ENCODE data around the gene KCNMA1.

Gene KCNMA1

DNA sequence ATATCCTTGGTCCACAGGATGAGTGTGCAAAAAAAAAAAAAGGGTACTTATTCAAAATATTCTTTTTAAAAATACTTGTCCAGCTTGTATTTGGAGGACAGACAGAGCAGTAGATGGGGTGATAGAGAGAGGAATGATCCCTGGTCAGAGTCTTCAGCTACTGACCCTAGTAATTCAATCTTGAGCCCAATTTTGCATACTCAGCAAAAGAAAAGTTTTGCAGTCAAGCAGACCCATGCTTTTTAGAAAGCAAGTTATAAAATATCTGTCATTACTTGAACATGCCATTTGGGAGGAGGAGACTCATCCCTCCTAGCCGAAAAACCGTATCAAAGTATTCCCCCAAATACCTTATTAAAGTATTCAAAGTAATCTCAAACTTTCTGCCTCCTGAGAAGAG, 585.0 kb downstream of the KCNMA1 start:
- no peak for DNase-seq

DNA sequence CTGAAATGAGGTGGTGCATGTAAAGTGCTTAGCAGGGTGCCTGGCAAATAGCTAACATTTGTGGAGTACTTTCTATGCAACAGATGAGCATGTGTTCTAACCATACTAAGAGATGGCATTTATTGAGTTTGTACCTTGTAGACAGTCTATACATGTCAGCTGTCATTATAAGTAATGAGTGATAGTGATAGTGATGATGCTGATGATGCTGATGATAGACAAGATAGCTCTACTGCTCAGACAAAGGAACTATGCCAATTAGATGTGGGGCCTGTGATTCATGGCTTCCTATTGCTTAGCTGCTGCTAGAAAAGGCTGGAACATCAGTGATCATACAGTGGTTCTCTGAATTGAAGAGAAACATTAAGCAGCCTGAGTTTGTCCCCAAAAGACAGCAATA, 585.8 kb downstream of the KCNMA1 start:
- DNase-seq, result no peak

DNA sequence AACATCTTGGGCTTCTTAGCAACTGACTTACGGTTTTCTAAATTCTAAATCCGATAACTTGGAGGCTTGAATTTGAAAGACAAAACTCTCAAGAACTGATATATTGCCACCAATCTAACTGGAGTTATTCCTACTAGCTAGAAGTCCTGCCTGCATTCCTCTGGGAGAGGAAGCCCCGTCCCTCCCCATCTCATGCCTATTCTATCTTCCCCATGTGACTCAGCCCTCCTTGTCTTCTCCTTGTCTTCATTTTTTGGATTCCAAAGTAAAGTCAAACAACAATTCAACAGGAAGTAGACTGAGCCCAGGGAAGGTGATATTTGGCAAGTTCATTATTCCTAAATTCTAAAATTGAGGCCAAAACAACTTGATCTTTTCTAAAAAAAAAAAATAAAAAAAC, 587.7 kb downstream of the KCNMA1 start:
- no peak for DNase-seq

DNA sequence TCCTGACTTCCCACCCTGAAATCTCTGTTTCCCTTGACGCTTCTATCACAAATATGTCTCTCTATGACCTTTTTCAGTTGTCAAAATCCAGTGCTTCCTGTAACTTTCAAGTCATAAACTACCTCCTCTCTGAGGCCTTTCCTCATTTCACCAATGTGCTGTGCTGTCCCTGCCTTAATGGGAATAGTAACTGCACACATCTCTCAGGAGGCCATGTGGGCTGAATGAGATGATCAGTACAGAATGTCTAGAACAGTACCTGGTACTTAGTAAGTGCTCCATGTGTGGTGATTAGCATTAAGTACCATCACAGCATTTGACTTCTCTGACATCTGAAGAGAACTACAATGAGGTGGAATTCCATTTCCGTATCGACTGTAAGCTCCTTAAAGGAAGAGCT, 588.5 kb downstream of the KCNMA1 start:
- DNase-seq, result no peak

DNA sequence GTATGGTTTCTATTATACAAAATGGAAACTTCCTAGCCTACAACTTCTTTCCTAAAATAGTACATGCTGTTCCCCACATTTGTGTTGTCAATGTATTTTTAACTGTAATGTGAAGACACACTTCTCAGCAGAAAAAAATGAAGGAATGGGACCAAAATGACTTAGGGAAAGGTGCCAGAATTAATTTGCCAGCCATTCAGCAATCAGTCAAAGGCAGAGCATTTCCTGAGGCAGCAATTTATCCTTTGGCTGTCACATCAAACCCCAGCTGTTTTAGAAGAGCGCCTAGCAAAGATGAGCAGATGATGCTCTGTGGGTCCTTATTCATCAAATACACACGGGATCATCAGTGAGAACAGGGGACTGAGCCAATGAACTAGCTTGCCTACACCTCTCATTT, 592.5 kb downstream of the KCNMA1 start:
- no peak for DNase-seq

DNA sequence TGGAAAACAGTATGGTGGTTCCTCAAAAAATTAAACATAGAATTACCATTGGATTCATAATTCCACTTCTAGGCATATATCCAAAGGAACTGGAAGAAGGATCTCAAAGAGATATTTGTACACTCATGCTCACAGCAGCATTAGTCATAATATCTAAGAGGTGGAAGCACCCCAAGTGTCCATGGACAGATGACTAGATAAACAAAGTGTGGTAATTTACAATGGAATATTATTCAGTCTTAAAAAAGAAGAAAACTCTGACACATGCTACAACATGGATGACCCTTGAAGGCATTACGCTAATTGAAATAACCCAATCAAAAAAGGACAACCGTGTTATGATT, 594.2 kb downstream of the KCNMA1 start:
- DNase-seq, result no peak

DNA sequence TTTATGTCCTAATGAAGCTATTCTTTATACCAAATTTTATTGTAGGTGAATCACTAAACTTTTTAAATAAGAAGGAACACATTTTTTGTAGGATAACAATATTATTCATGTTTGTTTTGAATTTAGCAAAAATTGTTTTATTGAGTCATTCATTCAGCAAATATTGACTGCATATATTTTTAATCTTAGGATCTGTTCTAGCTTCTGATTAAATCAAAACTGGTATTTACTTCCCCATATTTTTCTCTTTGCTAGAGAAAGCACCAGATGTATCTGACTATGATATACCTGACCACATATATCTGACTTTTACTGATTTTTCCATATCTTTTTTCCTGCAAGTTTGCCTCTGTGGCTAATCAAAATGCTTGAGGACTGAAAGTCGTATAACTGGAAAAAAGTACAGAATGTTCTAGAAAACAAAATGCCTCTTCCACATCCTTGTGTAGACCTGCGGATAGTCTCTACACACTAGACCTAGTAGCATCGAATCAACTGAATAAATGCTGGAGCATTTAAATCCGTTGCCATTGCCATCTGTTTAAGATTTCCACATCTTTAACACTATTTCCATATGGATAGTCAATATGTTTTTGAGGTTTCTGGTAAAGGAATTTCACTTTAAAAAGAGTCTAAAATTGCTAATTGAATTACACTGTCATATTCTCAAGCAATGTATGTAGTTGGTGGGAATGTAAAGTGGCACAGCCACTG, 594.7 kb downstream of the KCNMA1 start:
- no peak for DNase-seq

DNA sequence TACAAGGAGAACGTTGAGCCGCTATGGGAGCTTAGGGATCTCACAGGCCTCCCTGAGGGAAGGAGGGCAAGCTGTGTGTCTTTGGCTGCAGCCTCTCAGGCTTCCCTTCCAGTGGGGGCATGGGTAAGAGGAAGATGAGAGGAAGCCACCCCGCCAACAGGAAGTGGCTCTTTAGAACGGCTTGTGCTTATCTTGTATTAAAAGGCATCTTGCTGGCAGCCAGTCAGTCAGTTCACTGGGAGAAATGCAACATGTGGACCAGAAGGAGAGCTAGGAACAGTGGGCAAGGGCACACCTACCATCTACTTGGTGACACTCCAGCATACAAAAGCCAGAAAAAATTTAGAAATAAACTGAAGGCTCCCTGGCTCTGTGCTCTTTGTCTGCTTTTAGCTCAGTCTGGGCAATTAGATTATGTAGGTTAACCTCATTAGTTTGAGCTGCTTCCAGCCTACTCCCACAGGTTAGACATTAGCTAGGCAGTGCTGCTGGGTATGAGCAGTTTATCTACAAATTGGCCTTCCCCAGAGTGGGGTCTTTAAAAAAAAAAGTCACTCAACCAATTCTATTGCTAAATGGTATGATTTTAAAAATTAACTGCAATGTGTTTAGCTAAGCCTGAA, 595.9 kb downstream of the KCNMA1 start:
- no peak for DNase-seq

DNA sequence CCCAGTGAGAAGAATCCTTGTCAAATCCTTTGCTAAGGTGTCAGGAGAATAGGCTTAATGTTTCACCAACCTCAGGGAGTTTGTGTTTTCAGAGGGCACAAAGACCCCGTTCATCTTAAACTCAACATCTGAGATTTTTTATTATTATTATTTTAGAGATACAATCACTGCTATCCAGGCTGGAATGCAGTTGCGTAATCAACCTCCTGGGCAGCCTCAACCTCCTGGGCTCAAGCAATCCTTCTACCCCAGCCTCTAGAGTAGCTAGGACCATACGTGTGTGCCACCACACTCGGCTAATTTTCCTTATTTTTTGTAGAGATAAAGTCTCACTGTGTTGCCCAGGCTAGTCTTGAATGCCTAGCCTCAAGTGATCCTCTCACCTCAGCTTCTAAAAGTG, 599.2 kb downstream of the KCNMA1 start:
- DNase-seq, result no peak

DNA sequence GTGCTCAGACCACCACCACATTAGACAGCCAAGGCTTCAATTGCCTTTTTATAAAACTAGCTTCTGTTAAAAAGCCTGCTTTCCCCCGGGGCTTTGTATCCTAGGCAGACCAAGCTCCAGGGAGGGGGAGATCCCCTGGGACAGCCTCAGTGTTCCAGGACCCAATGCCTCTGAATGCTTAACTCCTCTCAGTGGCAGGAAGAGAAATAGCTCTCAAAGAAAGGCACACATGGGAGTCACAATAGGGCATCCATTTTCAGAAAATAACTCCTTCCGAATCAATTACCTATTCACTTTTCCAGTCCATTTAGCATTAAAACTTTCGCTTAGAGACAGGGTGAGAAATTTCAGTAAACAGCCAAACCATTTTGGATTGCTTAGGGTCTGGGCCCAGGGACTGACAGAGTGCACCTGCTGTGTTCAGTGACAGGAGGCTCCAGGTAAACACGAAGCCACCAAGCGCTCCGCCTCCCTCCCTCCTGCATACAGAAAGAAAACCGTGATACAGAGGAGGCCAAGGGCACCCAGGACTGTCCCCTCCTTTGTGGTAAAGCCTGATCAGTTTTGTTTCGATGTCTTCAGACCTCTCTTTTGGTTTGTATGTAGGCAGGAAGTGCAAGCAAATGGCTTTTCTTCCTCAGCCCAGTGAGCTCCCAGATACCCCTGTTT, 599.7 kb downstream of the KCNMA1 start:
- DNase-seq, result no peak

DNA sequence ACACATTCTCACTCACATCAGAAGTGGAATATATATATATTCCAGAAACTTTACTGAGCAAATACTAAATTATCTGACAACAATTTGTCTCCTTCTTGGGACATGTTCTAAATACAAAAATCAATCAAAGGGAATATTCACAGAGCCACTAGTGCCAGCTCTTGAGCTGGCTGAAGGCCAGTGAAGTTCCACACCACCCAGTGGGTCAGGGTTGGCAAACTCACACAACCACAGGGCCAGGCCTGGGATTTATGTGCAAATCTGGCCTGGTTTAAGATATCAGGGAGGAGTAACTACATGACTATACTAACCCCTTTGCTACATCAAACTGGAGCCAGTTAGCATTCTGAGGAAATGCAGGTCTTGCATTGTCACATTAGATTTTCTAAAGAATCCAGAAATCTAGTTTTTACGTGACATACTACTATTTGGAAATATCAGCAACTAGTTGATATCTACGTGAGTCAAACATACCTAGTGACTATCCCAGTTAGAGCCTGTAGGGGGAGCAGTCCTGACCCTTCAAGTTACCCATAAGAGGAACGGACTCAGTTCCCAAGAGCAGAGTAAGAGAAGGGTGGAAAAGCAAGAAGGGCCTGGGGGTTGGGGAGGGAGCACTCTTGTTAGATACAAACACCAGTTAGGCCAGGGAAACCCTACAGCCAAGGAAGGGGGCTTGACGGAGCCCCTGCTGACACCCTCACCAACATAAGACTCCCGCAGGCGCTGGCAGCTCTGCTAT, 600.4 kb downstream of the KCNMA1 start:
- no peak for DNase-seq

DNA sequence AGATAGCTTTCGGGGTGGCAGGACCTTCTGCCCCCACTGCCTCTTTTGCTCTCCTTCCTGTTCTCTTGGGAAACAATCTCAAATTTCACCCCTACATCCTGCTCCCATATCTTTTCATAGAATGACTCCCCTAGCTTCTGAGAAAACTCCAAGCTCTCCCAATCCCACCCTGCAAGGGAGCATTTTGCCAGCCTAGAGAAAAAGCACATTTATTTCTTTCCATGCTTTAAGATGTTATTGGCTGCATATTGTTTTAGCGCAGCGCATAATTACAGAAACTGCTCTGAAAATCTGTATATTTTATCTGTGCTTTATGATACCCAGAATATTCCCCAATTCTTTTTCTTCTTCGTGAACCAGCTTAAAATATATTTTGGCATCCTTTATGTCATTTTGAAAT, 601.3 kb downstream of the KCNMA1 start:
- no peak for DNase-seq

DNA sequence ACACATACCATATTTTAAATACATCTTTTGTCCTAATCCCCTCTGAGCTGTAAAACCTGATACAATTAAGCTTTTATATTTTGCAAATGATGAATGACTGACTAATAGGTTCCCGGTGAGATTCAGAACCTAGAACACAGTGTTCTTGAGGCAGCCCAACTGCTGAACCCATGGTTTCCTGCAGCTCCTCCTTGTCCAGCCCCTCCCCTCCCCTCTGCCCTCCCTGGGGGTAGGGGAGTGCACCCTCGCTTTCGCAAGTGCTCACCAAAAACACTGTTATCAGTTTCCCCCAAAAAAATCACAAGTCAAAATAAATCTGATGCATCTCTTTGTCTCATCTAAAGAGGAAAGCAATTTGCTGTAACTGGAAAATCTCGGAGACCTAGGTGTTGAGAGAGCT, 602.8 kb downstream of the KCNMA1 start:
- no peak for DNase-seq

DNA sequence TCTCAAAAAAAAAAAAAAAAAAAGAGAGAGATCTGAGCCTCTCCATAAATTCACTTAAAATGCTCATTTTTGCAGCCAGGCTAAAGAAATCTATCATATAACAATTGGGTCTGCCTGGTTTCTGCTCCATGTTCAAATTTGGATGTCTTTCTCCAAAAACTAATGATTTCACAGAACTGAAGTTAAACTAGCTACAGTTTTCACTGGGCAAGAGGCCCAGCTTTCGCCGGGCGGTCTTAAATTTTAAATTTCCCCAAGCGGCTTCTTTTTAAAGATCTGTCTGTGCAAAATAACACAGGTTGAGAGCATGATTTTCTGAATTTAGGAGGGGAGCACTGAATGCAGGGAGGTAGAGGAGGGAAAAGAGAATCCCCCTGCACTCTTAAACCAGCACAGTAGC, 603.4 kb downstream of the KCNMA1 start:
- no peak for DNase-seq

DNA sequence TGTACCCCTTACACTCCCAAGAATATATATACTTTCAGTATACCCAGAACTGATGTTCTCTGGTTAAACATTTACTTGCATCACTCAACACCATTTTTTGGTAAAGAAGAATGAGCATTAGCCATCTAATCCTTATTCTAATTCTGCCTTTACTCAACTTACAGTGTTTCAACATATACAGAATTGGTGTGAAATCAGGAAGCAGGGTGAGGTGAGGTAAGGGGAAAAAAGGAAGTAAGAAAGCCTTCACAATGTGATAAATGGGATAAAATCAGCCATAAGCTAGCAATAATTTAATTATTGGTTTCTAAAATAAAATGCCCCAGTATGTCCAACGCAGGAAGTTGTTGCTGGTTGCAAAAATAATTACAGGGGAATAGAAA, 605.4 kb downstream of the KCNMA1 start:
- DNase-seq, result no peak

DNA sequence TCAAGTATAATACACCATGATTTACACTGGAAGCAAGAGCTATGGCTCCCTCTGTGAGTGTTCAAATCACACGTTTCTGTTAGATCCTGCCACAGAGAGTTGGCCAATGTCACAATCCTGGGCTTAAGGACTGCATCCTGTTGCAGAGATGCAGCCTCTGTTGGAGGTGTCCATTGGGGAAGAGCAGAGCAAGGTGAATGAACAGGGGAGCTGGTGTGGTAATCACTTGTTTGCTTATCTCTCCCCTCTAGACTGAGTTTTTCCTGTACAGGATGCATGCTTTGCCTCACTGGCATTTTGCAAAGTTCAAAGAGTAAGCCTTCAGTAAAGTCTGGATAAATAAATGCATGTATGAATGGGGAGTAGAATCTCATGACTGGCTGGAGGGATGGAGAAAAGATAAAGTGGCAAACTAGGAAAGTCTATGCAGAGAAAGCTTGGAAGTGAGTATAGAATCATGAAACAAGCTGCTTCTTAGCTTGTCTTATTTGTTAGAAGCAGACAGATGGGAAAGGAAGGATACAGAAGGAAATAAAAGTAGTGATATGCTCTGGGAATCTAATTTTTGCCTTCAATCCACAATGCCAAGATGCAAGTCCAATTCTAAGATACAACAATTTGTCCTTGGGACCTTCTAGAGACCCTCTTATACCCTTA, 605.9 kb downstream of the KCNMA1 start:
- no peak for DNase-seq

DNA sequence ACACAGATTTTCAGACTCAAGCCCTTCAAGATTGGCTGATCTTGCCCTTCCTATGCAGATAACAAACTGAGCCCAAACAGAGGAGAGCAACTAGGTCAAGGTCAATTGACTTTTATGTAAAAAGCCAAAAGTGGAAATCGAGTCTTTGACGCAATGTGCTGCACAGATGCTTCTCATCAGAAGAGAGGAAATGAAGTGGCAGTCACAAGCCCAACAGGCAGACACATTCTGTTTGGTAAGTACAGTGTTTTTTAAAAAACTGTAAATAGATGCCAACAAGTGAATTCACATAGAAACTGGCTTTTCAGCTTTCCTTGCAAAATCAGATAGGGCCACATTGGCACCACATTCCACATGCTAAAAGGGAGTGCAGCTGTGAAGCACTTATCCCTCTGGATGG, 606.6 kb downstream of the KCNMA1 start:
- DNase-seq, result no peak

DNA sequence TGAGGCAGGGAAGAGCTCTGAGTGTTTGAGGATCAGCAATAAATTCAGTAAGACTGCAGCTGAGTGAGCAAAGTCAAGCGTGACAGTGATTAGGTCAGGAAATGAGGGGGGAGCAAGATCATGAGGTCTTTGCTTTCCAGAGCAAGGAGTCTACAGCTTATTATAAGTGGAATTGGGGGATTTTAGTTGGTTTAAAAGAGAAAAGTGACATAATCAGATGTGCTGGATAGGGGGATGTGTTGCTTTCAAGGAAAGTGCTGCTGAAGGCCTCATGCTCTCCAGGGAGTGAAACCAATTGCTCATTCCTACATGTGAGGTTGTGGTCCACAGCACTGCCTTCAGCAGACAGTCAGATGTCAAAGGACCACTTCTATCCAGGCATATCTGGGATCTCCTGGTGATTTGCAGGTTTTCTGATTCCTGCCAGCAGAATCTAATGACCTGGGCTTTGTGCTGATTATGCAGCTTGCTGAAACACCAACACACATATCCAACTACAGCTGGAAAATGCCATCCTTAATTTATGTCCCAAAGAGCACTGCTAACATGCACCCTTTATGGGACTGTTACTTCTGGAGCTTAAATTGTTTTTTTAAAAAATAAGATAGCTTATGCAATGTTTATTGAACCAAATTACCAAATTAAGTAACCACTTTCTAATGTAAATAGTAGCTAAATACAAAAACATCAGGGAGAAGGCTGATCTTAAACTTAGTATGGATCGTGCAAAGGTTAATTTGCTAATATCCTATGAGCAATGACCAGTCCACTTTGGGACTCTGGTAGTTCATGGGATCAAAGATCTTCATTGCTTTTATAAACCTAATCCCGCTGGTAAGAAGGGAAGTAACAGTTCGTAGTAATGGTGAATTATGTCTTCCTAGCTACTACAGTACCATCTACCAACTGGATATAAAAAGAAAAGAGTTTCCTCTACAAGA, 607.6 kb downstream of the KCNMA1 start:
- no peak for DNase-seq

DNA sequence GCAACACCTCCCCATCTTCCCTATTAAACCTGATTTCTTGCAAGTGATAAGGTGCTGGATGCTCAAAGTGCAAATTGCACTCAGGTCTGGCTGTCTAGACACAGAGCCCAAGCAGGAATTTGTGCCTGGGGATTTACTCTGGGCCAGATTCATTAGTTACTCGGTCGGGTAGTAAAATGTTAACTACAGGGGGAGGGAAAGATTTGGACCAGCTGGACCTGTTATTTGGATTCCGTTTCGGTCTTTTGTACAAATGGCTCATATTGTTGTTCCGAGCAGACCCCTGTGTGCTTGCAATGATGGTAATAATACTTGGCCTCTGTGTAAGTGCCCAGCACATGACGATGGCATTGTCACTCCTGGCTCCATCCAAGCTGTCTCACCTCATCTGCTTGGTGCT, 609.6 kb downstream of the KCNMA1 start:
- DNase-seq, result no peak

DNA sequence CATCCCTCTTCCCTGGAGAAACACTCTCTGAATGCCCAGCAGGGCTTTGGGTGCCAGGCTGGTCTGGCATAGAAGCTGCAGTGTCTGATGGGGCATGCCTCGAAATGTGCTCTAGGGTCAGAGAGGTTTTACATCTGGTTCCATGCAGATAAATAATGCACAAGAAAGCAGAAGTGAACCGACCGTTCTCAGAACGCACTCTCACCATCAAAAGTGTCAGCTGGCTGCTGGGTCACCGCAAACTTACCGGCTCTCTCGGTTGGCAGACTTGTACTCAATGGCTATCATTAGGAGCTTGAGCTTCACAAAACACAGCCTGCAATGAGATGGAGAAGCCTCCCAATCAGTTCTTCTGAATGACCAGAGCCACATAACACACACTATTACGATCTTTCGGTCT, 610.0 kb downstream of the KCNMA1 start:
- no peak for DNase-seq

DNA sequence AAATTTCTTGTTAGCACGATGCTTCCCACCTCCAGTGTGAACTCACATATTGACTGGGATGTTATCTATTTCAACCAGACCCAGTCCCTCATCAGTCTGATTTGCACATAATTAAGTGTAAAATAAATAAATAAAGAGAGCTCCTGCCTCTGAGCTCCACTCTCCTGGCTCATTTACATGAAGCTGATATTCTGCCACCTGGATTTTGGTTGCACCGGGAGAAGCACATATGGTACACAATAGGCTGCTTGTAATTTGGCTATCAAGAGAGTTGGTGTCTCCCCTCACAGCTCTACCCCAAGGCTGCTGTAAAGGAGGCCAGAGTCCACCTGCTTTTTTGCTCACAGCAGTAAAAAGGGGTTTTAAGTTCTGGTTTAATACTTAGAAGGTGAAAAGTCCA, 610.5 kb downstream of the KCNMA1 start:
- DNase-seq, result no peak

DNA sequence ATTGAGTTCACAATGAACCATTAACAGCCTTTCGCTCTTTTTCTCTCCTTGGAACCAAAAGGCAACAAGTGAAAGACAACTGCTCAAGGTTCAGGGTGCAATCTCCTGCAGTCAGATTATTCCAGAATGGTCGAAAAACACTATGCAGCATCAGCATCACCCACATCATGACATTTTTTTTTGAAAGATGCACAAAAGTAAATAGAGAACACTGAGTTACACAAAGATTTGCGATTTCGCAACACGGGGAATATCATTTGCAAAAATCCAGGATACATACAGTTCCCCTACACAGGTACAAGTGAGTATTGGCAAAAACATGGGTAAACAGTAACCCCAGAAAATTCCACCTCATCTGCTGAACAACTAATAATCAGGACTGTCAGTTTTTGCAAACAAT, 611.5 kb downstream of the KCNMA1 start:
- DNase-seq, result no peak

Data from stimulated activated CD8-positive, alpha-beta memory T cell treated with anti-CD3 and anti-CD28 coated beads, Interleukin-4, amount 100 ng/mL, for 48 hours (primary cell).